WTC11 (cell line): Measurements from ENCODE around the gene RNF125. TPM values are rescaled to one million over a fixed set of nuclear protein-coding genes. Genes with fewer than 3 reads are reported as not detected.
A peak's percentile ranks its signal among the peaks of the same experiment; 100 is the strongest.

Experiments
- ATAC-seq: fragments of 200-7000 bp; cut with Tn5 transposase; 2 replicates; pipeline ENCODE4 v1.10.0; 2021; ENCODE audit warnings: mild to moderate bottlenecking, moderate library complexity
- CTCF ChIA-PET: fragments of 300-600 bp; sonication (Branson Sonifier 250); formaldehyde crosslinking; loops from one replicate; lab custom pipeline; 2021; ENCODE audit warnings: antibody characterized with exemption; lab: Charles Lee
- POLR2A ChIA-PET: fragments of 350-600 bp; sonication (Branson Sonifier 250); formaldehyde crosslinking; loops from one replicate; lab custom pipeline; 2021; ENCODE audit warnings: antibody characterized with exemption; lab: Charles Lee
- DNase-seq: peaks from one replicate; pipeline ENCODE4 v3.0.0; 2021; ENCODE audit warnings: low spot score
- H3K27ac Mint-ChIP-seq: 2 replicates; pipeline ENCODE4 v1.8.0; 2021; ENCODE audit warnings: mixed read lengths
- H3K27me3 Mint-ChIP-seq: 2 replicates; pipeline ENCODE4 v1.8.0; 2021; ENCODE audit warnings: low read depth, mild to moderate bottlenecking, moderate library complexity, mixed read lengths
- H3K36me3 Mint-ChIP-seq: 2 replicates; pipeline ENCODE4 v1.8.0; 2021; ENCODE audit warnings: mixed read lengths
- H3K4me1 Mint-ChIP-seq: 2 replicates; pipeline ENCODE4 v1.8.0; 2022; ENCODE audit warnings: mixed read lengths
- H3K4me3 Mint-ChIP-seq: 2 replicates; pipeline ENCODE4 v1.8.0; 2021; ENCODE audit warnings: mild to moderate bottlenecking, moderate library complexity, mixed read lengths
- H3K9me3 Mint-ChIP-seq: 2 replicates; pipeline ENCODE4 v1.8.0; 2021; ENCODE audit warnings: mixed read lengths
- ATF1 ChIP-seq: sonication (generic); formaldehyde crosslinking; IDR thresholded peaks from 2 replicates; pipeline ENCODE4 v1.8.1; 2023; ENCODE audit warnings: mild to moderate bottlenecking, moderate library complexity, missing genetic modification reagents
- ERG ChIP-seq: fragments of 250-450 bp; sonication (Bioruptor Pico); IDR thresholded peaks from 2 replicates; pipeline ENCODE4 v1.8.0; 2021; ENCODE audit warnings: mild to moderate bottlenecking
- ETV6 ChIP-seq: sonication (generic); formaldehyde crosslinking; IDR thresholded peaks from 2 replicates; pipeline ENCODE4 v1.8.1; 2022; ENCODE audit warnings: mild to moderate bottlenecking, missing genetic modification reagents
- FOXP4 ChIP-seq: sonication (generic); formaldehyde crosslinking; IDR thresholded peaks from 2 replicates; pipeline ENCODE4 v1.8.0; 2022; ENCODE audit warnings: mild to moderate bottlenecking, missing genetic modification reagents
- JUN ChIP-seq: sonication (generic); formaldehyde crosslinking; IDR thresholded peaks from 2 replicates; pipeline ENCODE4 v1.8.0; 2023; ENCODE audit warnings: mild to moderate bottlenecking, missing genetic modification reagents
- NFYB ChIP-seq: sonication (generic); formaldehyde crosslinking; conservative IDR thresholded peaks from 2 replicates; pipeline ENCODE4 v1.8.0; 2022; ENCODE audit warnings: low read depth, missing genetic modification reagents
- NR2C2 ChIP-seq: sonication (generic); formaldehyde crosslinking; IDR thresholded peaks from 2 replicates; pipeline ENCODE4 v1.8.0; 2022; ENCODE audit warnings: mild to moderate bottlenecking, missing genetic modification reagents
- SMAD3 ChIP-seq: sonication (generic); formaldehyde crosslinking; IDR thresholded peaks from 2 replicates; pipeline ENCODE4 v1.8.0; 2022; ENCODE audit warnings: missing genetic modification reagents, mild to moderate bottlenecking, borderline replicate concordance
- STAT6 ChIP-seq: sonication (generic); formaldehyde crosslinking; conservative IDR thresholded peaks from 2 replicates; pipeline ENCODE4 v1.8.1; 2023; ENCODE audit warnings: mild to moderate bottlenecking, low read depth, missing genetic modification reagents, moderate library complexity
- ZNF121 ChIP-seq: sonication (generic); formaldehyde crosslinking; IDR thresholded peaks from 2 replicates; pipeline ENCODE4 v1.8.0; 2023; ENCODE audit warnings: missing genetic modification reagents
- ZNF281 ChIP-seq: sonication (generic); formaldehyde crosslinking; IDR thresholded peaks from 2 replicates; pipeline ENCODE4 v1.8.0; 2023; ENCODE audit warnings: mild to moderate bottlenecking, missing genetic modification reagents
- ZNF425 ChIP-seq: fragments of 250-450 bp; sonication (Bioruptor Pico); conservative IDR thresholded peaks from 2 replicates; pipeline ENCODE4 v1.9.0; 2021; ENCODE audit warnings: mild to moderate bottlenecking
- total RNA-seq: library from RNA; stranded (reverse); gene quantifications from 3 replicates; pipeline ENCODE4 v1.2.3, GENCODE V29; 2021
- TF ChIP-seq, protein P1 (sequence below): fragments of 250-450 bp; sonication (Bioruptor Pico); IDR thresholded peaks from 2 replicates; pipeline ENCODE4 v1.9.0; 2021; ENCODE audit warnings: mild to moderate bottlenecking, borderline replicate concordance
- TF ChIP-seq, protein P2 (sequence below): sonication (generic); formaldehyde crosslinking; IDR thresholded peaks from 2 replicates; pipeline ENCODE4 v1.8.1; 2023; ENCODE audit warnings: mild to moderate bottlenecking, missing genetic modification reagents, borderline replicate concordance
- TF ChIP-seq, protein P3 (sequence below): fragments of 250-450 bp; sonication (Bioruptor Pico); IDR thresholded peaks from 2 replicates; pipeline ENCODE4 v1.9.0; 2021; ENCODE audit warnings: moderate library complexity, mild to moderate bottlenecking, inconsistent platforms, borderline replicate concordance

RNF125 gene
- total RNA-seq, 1 experiment from 2014 or later = 14.9 TPM

DNA sequence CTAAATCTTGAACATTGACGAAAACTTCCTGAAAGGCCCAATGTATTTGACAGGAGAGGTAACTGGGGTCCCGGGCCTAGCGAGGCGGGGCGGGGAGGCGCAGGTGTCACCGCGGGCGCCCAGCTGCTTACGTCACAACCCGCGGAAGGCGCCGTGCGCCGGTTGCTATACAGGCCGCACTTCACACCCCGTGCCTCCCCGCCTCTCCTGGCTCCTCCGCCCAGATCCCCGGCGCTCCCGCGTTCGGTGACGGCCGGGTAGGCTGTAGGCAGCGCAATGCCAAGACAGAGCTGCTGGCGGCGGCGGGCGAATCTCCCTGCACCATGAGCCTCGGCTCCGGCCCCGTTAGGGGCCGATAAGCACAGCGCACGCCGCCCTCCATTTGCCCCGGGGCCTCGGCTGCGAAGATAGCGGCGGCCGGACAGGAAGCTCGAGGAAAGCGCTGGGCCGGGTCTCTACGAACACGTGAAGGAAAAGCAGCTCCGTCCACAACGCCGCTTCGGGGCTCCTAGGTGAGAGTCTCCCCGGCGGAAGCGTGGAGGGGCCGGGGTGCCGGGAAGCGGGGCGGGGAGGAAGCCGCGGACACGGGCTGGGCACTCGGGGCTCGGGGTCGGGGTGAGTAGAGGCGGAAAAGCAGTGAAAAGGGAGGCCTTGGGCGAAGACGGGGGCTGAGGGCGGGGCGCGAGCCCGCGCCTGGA lies 73.2 kb downstream of the RNF125 start, which contains the start of gene RNF138:
RNF138 (plus strand) TSS at position 151 of the 698 bp plus-strand sequence. CDS start 903 bp downstream, outside the sequence.
- ChIA-PET POLR2A (interaction anchor here (0.5 to 2.6 kb wide), 6 partner anchors 15 to 149 kb away, joined by 3 to 15 read pairs (median 4); partner anchors contain the start of genes RNF125 and TRAPPC8), CTCF (interaction anchor here (1.1 kb wide), 1 partner anchor 101 kb away, joined by 4 read pairs; no protein-coding TSS in a partner anchor)
- peak within 1 kb of the TSS; percentile 96 for H3K27ac Mint-ChIP-seq
- H3K4me3 Mint-ChIP-seq = peak within 1 kb of the TSS; percentile 90
- peaks cover 32% of the 10 kb centered on the region for H3K4me1 Mint-ChIP-seq
- H3K36me3 Mint-ChIP-seq = peaks cover 13% of the 10 kb centered on the region
- ATAC-seq = peak; percentile 49
- H3K9me3 Mint-ChIP-seq = no peaks in the 10 kb centered on the region
- peak; percentile 87 for DNase-seq
- no peaks in the 10 kb centered on the region for H3K27me3 Mint-ChIP-seq
- TF ChIP-seq, protein P1, sequence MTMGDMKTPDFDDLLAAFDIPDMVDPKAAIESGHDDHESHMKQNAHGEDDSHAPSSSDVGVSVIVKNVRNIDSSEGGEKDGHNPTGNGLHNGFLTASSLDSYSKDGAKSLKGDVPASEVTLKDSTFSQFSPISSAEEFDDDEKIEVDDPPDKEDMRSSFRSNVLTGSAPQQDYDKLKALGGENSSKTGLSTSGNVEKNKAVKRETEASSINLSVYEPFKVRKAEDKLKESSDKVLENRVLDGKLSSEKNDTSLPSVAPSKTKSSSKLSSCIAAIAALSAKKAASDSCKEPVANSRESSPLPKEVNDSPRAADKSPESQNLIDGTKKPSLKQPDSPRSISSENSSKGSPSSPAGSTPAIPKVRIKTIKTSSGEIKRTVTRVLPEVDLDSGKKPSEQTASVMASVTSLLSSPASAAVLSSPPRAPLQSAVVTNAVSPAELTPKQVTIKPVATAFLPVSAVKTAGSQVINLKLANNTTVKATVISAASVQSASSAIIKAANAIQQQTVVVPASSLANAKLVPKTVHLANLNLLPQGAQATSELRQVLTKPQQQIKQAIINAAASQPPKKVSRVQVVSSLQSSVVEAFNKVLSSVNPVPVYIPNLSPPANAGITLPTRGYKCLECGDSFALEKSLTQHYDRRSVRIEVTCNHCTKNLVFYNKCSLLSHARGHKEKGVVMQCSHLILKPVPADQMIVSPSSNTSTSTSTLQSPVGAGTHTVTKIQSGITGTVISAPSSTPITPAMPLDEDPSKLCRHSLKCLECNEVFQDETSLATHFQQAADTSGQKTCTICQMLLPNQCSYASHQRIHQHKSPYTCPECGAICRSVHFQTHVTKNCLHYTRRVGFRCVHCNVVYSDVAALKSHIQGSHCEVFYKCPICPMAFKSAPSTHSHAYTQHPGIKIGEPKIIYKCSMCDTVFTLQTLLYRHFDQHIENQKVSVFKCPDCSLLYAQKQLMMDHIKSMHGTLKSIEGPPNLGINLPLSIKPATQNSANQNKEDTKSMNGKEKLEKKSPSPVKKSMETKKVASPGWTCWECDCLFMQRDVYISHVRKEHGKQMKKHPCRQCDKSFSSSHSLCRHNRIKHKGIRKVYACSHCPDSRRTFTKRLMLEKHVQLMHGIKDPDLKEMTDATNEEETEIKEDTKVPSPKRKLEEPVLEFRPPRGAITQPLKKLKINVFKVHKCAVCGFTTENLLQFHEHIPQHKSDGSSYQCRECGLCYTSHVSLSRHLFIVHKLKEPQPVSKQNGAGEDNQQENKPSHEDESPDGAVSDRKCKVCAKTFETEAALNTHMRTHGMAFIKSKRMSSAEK = no peak
- TF ChIP-seq NFYB (CRISPR knock-in tag) (no peak), ATF1 (CRISPR knock-in tag) (0 out of 2 replicates have a peak, but pooled peaks have one; percentile 82), FOXP4 (CRISPR knock-in tag) (peak; percentile 83), ZNF281 (CRISPR knock-in tag) (peak; percentile 64), STAT6 (CRISPR knock-in tag) (no peak), ERG (CRISPR knock-in tag) (no peak), ZNF425 (no peak), ZNF121 (CRISPR knock-in tag) (no peak), JUN (CRISPR knock-in tag) (peak; percentile 27; the same call in 1 of the 2 replicates), ETV6 (peak; percentile 81; the same call in 1 of the 2 replicates), SMAD3 (no peak), NR2C2 (CRISPR knock-in tag) (peak; percentile 60)
- TF ChIP-seq, protein P2, sequence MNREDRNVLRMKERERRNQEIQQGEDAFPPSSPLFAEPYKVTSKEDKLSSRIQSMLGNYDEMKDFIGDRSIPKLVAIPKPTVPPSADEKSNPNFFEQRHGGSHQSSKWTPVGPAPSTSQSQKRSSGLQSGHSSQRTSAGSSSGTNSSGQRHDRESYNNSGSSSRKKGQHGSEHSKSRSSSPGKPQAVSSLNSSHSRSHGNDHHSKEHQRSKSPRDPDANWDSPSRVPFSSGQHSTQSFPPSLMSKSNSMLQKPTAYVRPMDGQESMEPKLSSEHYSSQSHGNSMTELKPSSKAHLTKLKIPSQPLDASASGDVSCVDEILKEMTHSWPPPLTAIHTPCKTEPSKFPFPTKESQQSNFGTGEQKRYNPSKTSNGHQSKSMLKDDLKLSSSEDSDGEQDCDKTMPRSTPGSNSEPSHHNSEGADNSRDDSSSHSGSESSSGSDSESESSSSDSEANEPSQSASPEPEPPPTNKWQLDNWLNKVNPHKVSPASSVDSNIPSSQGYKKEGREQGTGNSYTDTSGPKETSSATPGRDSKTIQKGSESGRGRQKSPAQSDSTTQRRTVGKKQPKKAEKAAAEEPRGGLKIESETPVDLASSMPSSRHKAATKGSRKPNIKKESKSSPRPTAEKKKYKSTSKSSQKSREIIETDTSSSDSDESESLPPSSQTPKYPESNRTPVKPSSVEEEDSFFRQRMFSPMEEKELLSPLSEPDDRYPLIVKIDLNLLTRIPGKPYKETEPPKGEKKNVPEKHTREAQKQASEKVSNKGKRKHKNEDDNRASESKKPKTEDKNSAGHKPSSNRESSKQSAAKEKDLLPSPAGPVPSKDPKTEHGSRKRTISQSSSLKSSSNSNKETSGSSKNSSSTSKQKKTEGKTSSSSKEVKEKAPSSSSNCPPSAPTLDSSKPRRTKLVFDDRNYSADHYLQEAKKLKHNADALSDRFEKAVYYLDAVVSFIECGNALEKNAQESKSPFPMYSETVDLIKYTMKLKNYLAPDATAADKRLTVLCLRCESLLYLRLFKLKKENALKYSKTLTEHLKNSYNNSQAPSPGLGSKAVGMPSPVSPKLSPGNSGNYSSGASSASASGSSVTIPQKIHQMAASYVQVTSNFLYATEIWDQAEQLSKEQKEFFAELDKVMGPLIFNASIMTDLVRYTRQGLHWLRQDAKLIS = no peak
- TF ChIP-seq, protein P3, sequence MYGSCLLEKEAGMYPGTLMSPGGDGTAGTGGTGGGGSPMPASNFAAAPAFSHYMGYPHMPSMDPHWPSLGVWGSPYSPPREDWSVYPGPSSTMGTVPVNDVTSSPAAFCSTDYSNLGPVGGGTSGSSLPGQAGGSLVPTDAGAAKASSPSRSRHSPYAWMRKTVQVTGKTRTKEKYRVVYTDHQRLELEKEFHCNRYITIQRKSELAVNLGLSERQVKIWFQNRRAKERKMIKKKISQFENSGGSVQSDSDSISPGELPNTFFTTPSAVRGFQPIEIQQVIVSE (CRISPR knock-in tag) = no peak
